HCT116 (cell line): ENCODE results near the gene COTL1. TPM values are rescaled to one million over a fixed set of nuclear protein-coding genes. Genes with fewer than 3 reads are reported as not detected.

Experiments used
- ATAC-seq: fragments of 200-7000 bp; cut with Tn5 transposase; 2 replicates; pipeline ENCODE4 v1.9.1; 2020; ENCODE audit warnings: mild to moderate bottlenecking, moderate library complexity
- BruUV-seq: library from RNA; stranded (reverse); fragments of 400-500 nt; replicated peaks from 2 replicates; lab custom pipeline; 2021; lab: Mats Ljungman, UMichigan
- CTCF ChIA-PET: fragments of 300-600 bp; sonication (Branson Sonifier 250); formaldehyde crosslinking; loops from one replicate; lab custom pipeline; 2021; ENCODE audit warnings: antibody characterized with exemption; lab: Charles Lee
- POLR2A ChIA-PET: fragments of 300-600, 350-600 bp; sonication (Branson Sonifier 250); formaldehyde crosslinking; loops from one replicate; lab custom pipeline; 2021; ENCODE audit warnings: antibody characterized with exemption; lab: Charles Lee
- RAD21 ChIA-PET, 2 experiments: fragments of 300-600 bp; sonication (Branson Sonifier 250); formaldehyde crosslinking; loops; one replicate each; lab custom pipeline; 2023; ENCODE audit warnings: low total read pairs in 2 of 2; ENCODE audit not compliant: uncharacterized antibody in 2 of 2, unreplicated experiment in 2 of 2, low non-redundant PET in 1 of 2; lab: Charles Lee
- DNase-seq: peaks from one replicate; pipeline ENCODE4 v3.0.0-alpha.2; 2010; ENCODE audit warnings: low read depth, low spot score
- H2AFZ ChIP-seq: fragments of 200-600 bp; shearing (Covaris generic), sonication (generic); 2 replicates; pipeline ENCODE4 v1.6.1; 2017; ENCODE audit warnings: low read depth, mixed run types, mixed read lengths, antibody characterized with exemption, low read length; ENCODE audit not compliant: poor library complexity, severe bottlenecking
- H3K27ac ChIP-seq: 2 replicates; pipeline ENCODE4 v1.5.1; 2012; ENCODE audit warnings: low read depth, low read length
- H3K27me3 ChIP-seq: fragments of 200-600 bp; sonication (generic); 2 replicates; pipeline ENCODE4 v1.6.1; 2016; ENCODE audit warnings: mixed run types, low read length, mixed read lengths; ENCODE audit not compliant: insufficient read depth
- H3K36me3 ChIP-seq, 2 experiments: fragments of 200-500 bp in 1 of 2; fragments of 200-600 bp in 1 of 2; sonication (Bioruptor generic) in 1 of 2; sonication (generic) in 1 of 2; 2 replicates each; pipeline versions ENCODE4 v1.5.1 to v1.6.1; 2014 to 2016; ENCODE audit warnings: low read length in 2 of 2, inconsistent platforms in 1 of 2, mixed read lengths in 1 of 2, mixed run types in 1 of 2; ENCODE audit not compliant: insufficient read depth in 2 of 2, control insufficient read depth in 1 of 2
- H3K4me1 ChIP-seq, 2 experiments: fragments of 200-600 bp in 1 of 2; sonication (generic) in 1 of 2; 2 replicates each; pipeline versions ENCODE4 v1.5.1 to v1.6.1; 2012 to 2017; ENCODE audit warnings: low read length in 2 of 2, inconsistent platforms in 1 of 2, mild to moderate bottlenecking in 1 of 2, mixed read lengths in 1 of 2, mixed run types in 1 of 2, moderate library complexity in 1 of 2; ENCODE audit not compliant: insufficient read depth in 2 of 2, control insufficient read depth in 1 of 2
- H3K4me2 ChIP-seq: fragments of 200-600 bp; sonication (generic); 2 replicates; pipeline ENCODE4 v1.6.1; 2017; ENCODE audit warnings: mixed run types, low read length, mixed read lengths
- H3K4me3 ChIP-seq, 2 experiments: fragments of 200-600 bp in 1 of 2; sonication (generic) in 1 of 2; replicated peaks in 1 of 2; 2 replicates each; pipeline ENCODE4 v1.5.1; 2011 to 2016; ENCODE audit warnings: low read length in 2 of 2, control low read depth in 1 of 2, low read depth in 1 of 2, mild to moderate bottlenecking in 1 of 2, mixed read lengths in 1 of 2, mixed run types in 1 of 2
- H3K79me2 ChIP-seq: fragments of 200-600 bp; sonication (generic); 2 replicates; pipeline ENCODE4 v1.6.1; 2017; ENCODE audit warnings: mild to moderate bottlenecking, mixed run types, low read length, moderate library complexity, mixed read lengths; ENCODE audit not compliant: insufficient read depth
- H3K9ac ChIP-seq: fragments of 200-600 bp; sonication (generic); 2 replicates; pipeline ENCODE4 v1.6.1; 2016; ENCODE audit warnings: low read length, mixed read lengths
- H3K9me2 ChIP-seq: fragments of 200-600 bp; sonication (generic), shearing (Covaris generic); 2 replicates; pipeline ENCODE4 v1.6.1; 2017; ENCODE audit warnings: mixed run types, mild to moderate bottlenecking, moderate library complexity; ENCODE audit not compliant: insufficient read depth
- H3K9me3 ChIP-seq, 2 experiments: fragments of 200-500 bp in 1 of 2; fragments of 200-600 bp in 1 of 2; sonication (Bioruptor generic) in 1 of 2; sonication (generic) in 1 of 2; 2 replicates each; pipeline ENCODE4 v1.6.1; 2014 to 2017; ENCODE audit warnings: low read length in 2 of 2, mixed read lengths in 2 of 2, inconsistent platforms in 1 of 2, low read depth in 1 of 2, mild to moderate bottlenecking in 1 of 2, mixed run types in 1 of 2, moderate library complexity in 1 of 2; ENCODE audit not compliant: control insufficient read depth in 1 of 2, insufficient read depth in 1 of 2
- H4K20me1 ChIP-seq: fragments of 200-600 bp; sonication (generic), shearing (Covaris generic); 2 replicates; pipeline ENCODE4 v1.6.1; 2017; ENCODE audit warnings: mixed run types, mild to moderate bottlenecking, moderate library complexity; ENCODE audit not compliant: insufficient read depth
- CBX3 ChIP-seq: IDR thresholded peaks from 2 replicates; pipeline ENCODE4 v1.6.1; 2012; ENCODE audit warnings: low read depth
- CEBPB ChIP-seq: IDR thresholded peaks from 2 replicates; pipeline ENCODE4 v1.6.1; 2012; ENCODE audit warnings: low read depth
- EGR1 ChIP-seq: IDR thresholded peaks from 2 replicates; pipeline ENCODE4 v1.6.1; 2012; ENCODE audit warnings: low read depth
- EZH2 ChIP-seq: fragments of 200-600 bp; sonication (generic); IDR thresholded peaks from 2 replicates; pipeline ENCODE4 v1.6.1; 2017; ENCODE audit warnings: antibody characterized with exemption, mixed run types
- EZH2phosphoT487 ChIP-seq: fragments of 200-600 bp; IDR thresholded peaks from 2 replicates; pipeline ENCODE4 v1.6.1; 2018; ENCODE audit warnings: antibody characterized with exemption, borderline replicate concordance
- FOSL1 ChIP-seq: IDR thresholded peaks from 2 replicates; pipeline ENCODE4 v1.6.1; 2012; ENCODE audit warnings: low read depth
- MAX ChIP-seq: IDR thresholded peaks from 2 replicates; pipeline ENCODE4 v1.6.1; 2012
- POLR2AphosphoS5 ChIP-seq: IDR thresholded peaks from 2 replicates; pipeline ENCODE4 v1.6.1; 2011; ENCODE audit warnings: mild to moderate bottlenecking, low read depth, low read length, moderate library complexity
- RAD21 ChIP-seq: IDR thresholded peaks from 2 replicates; pipeline ENCODE4 v1.6.1; 2012; ENCODE audit warnings: low read depth, mild to moderate bottlenecking
- SIN3A ChIP-seq: IDR thresholded peaks from 2 replicates; pipeline ENCODE4 v1.6.1; 2012; ENCODE audit warnings: low read depth
- SP1 ChIP-seq: IDR thresholded peaks from 2 replicates; pipeline ENCODE4 v1.6.1; 2012; ENCODE audit warnings: low read depth
- TCF7L2 ChIP-seq: IDR thresholded peaks from 2 replicates; pipeline ENCODE4 v1.7.0; 2011; ENCODE audit warnings: borderline replicate concordance, inconsistent platforms; ENCODE audit not compliant: insufficient read depth, insufficient read length; ENCODE audit errors: extremely low read depth
- ZFX ChIP-seq: fragments of 450-650 bp; IDR thresholded peaks from 2 replicates; pipeline ENCODE4 v1.6.1; 2017
- intact Hi-C: fragments of 100-400 bp; cut with micrococcal nuclease; formaldehyde crosslinking; loops from 2 replicates; pipeline ENCODE4 v1.10.0; 2022
- total RNA-seq: library from RNA; stranded (reverse); gene quantifications from one replicate; pipeline ENCODE4 v1.2.1, GENCODE V29; 2021; ENCODE audit not compliant: unreplicated experiment

Gene COTL1
- total RNA-seq, 1 experiment from 2014 or later: 276 TPM

GRCh38 chr16:84648595-84649510 lies 31.0 kb upstream of the COTL1 start:
- DNase-seq (no peak), ATAC-seq (peak; percentile 89)
- intact Hi-C loops: no loop called here
- H3K27me3 ChIP-seq: no peaks in the 10 kb centered on the region
- BruUV-seq: no TSS peak
- H3K9me2 ChIP-seq: no peaks in the 10 kb centered on the region
- ChIA-PET CTCF (interaction anchor here (1.5 to 1.7 kb wide), 2 partner anchors 23 to 26 kb away, joined by 5 to 6 read pairs; no protein-coding TSS in a partner anchor), POLR2A (no interaction called here), RAD21 (no interaction called here)
- H3K27ac ChIP-seq: peak overlapping the region; percentile 54; the same call in 1 of the 2 replicates
- H3K36me3 ChIP-seq: peaks cover 4 to 6% of the 10 kb centered on the region in 2 experiments; a peak in 2 of 4 replicates
- H3K4me1 ChIP-seq: peaks cover 6 to 15% of the 10 kb centered on the region in 2 experiments; a peak in 3 of 4 replicates
- H3K4me2 ChIP-seq: peak overlapping the region; percentile 90
- H4K20me1 ChIP-seq: no peaks in the 10 kb centered on the region
- peaks cover 15% of the 10 kb centered on the region for H3K79me2 ChIP-seq
- peak overlapping the region; percentile 85 to 86 for H3K4me3 ChIP-seq
- H2AFZ ChIP-seq: no peak overlapping the region
- H3K9me3 ChIP-seq: no peaks in the 10 kb centered on the region
- peak; percentile 81 for TF ChIP-seq ZFX
- no peak; the same call in 1 of the 2 replicates for TF ChIP-seq MAX
- no peak for TF ChIP-seq EZH2
- TF ChIP-seq, all 23 proteins: peak for 1
- peak overlapping the region; percentile 79 for H3K9ac ChIP-seq

- peaks cover 6 to 21% of the 10 kb centered on the region in 2 experiments; a peak in 3 of 4 replicates for H3K4me1 ChIP-seq
- ATAC-seq (peak; percentile 91), DNase-seq (no peak)
- peak within 1 kb of the TSS; percentile 69 for H2AFZ ChIP-seq
- ChIA-PET POLR2A (interaction anchor here (0.6 kb wide), 1 partner anchor 31 kb away, joined by 3 read pairs; no protein-coding TSS in a partner anchor), CTCF (interaction anchor here (1.5 to 1.7 kb wide), 2 partner anchors 24 to 25 kb away, joined by 5 to 6 read pairs; no protein-coding TSS in a partner anchor), RAD21 (interaction anchor here in 1 of 2 experiments (0.6 kb wide), 1 partner anchor 141 kb away, joined by 4 read pairs; no protein-coding TSS in a partner anchor)
- no TSS peak for BruUV-seq
- H3K9ac ChIP-seq: peak within 1 kb of the TSS; percentile 79
- intact Hi-C loops: no loop called here
- H3K9me2 ChIP-seq: no peaks in the 10 kb centered on the region
- peak within 1 kb of the TSS; percentile 54; the same call in 1 of the 2 replicates for H3K27ac ChIP-seq
- peaks cover 15% of the 10 kb centered on the region for H3K79me2 ChIP-seq
- H3K9me3 ChIP-seq: no peaks in the 10 kb centered on the region
- no peaks in the 10 kb centered on the region for H3K27me3 ChIP-seq
- no peaks in the 10 kb centered on the region for H4K20me1 ChIP-seq
- H3K4me2 ChIP-seq: peak within 1 kb of the TSS; percentile 90
- H3K36me3 ChIP-seq: peaks cover 4% of the 10 kb centered on the region in 2 experiments; a peak in 2 of 4 replicates
- H3K4me3 ChIP-seq: peak within 1 kb of the TSS; percentile 85 to 86
- TF ChIP-seq EGR1 (peak; percentile 33; the same call in 1 of the 2 replicates), SIN3A (no peak), CEBPB (no peak), EZH2 (no peak), MAX (peak; percentile 57), CBX3 (no peak), TCF7L2 (no peak), SP1 (no peak), POLR2AphosphoS5 (peak; percentile 74), RAD21 (no peak), EZH2phosphoT487 (no peak), FOSL1 (no peak)
Measured at GRCh38 chr16:84647828-84648594, 30.1 kb upstream of the COTL1 start, which contains the start of gene KLHL36. KLHL36 (plus strand) TSS chr16:84648511; CDS start chr16:84650868, 2,357 bp downstream.
